ENCODE data around the gene CTSK.
"Not testable (repeated sequence)": the region's sequence is repeated elsewhere in the genome, so short reads cannot be mapped to it uniquely, and the experiment has no call there.

The CTSK gene

GRCh38 chr1:150775931-150776505 is 32.0 kb downstream of the CTSK start:
- H3K27me3 ChIP-seq (ENCODE audit: insufficient read depth, low read length); H3K27ac ChIP-seq (ENCODE audit: low read length); H3K36me3 ChIP-seq (ENCODE audit: insufficient read depth, low read depth, low read length); H3K9me3 ChIP-seq (ENCODE audit: insufficient read depth, low read depth, low read length); H3K9ac ChIP-seq (ENCODE audit: low read depth, low read length); H3K4me3 ChIP-seq (ENCODE audit: low read length); H3K4me1 ChIP-seq (ENCODE audit: insufficient read depth, low read length): not testable (repeated sequence)

- Histone ChIP-seq H3K4me3 (ENCODE audit: low read length) (no peak overlapping the region), H3K4me1 (ENCODE audit: insufficient read depth, low read length) (no peaks in the 10 kb centered on the region), H3K27me3 (ENCODE audit: insufficient read depth, low read length) (no peaks in the 10 kb centered on the region), H3K9ac (ENCODE audit: low read depth, low read length) (no peak overlapping the region), H3K36me3 (ENCODE audit: insufficient read depth, low read depth, low read length) (no peaks in the 10 kb centered on the region), H3K27ac (ENCODE audit: low read length) (no peak overlapping the region), H3K9me3 (ENCODE audit: insufficient read depth, low read depth, low read length) (peaks cover 5% of the 10 kb centered on the region; the same call in 1 of the 2 replicates)
Measured at GRCh38 chr1:150775276-150775675, 32.8 kb downstream of the CTSK start.

- H3K4me1 ChIP-seq (ENCODE audit: insufficient read depth, low read length) = no peaks in the 10 kb centered on the region
- H3K9me3 ChIP-seq (ENCODE audit: insufficient read depth, low read depth, low read length) = no peaks in the 10 kb centered on the region
- no peaks in the 10 kb centered on the region for H3K36me3 ChIP-seq (ENCODE audit: insufficient read depth, low read depth, low read length)
- no peak overlapping the region for H3K9ac ChIP-seq (ENCODE audit: low read depth, low read length)
- no peak overlapping the region for H3K4me3 ChIP-seq (ENCODE audit: low read length)
- no peaks in the 10 kb centered on the region for H3K27me3 ChIP-seq (ENCODE audit: insufficient read depth, low read length)
- no peak overlapping the region for H3K27ac ChIP-seq (ENCODE audit: low read length)
Measured at GRCh38 chr1:150772326-150772725, 35.7 kb downstream of the CTSK start.

GRCh38 chr1:150767704-150768103 is 40.4 kb downstream of the CTSK start:
- not testable (repeated sequence) for H3K9ac ChIP-seq (ENCODE audit: low read depth, low read length); H3K36me3 ChIP-seq (ENCODE audit: insufficient read depth, low read depth, low read length); H3K4me1 ChIP-seq (ENCODE audit: insufficient read depth, low read length); H3K9me3 ChIP-seq (ENCODE audit: insufficient read depth, low read depth, low read length); H3K27ac ChIP-seq (ENCODE audit: low read length); H3K27me3 ChIP-seq (ENCODE audit: insufficient read depth, low read length); H3K4me3 ChIP-seq (ENCODE audit: low read length)

- not testable (repeated sequence) for H3K9ac ChIP-seq (ENCODE audit: low read depth, low read length); H3K9me3 ChIP-seq (ENCODE audit: insufficient read depth, low read depth, low read length); H3K4me1 ChIP-seq (ENCODE audit: insufficient read depth, low read length); H3K27me3 ChIP-seq (ENCODE audit: insufficient read depth, low read length); H3K27ac ChIP-seq (ENCODE audit: low read length); H3K36me3 ChIP-seq (ENCODE audit: insufficient read depth, low read depth, low read length); H3K4me3 ChIP-seq (ENCODE audit: low read length)
Measured at GRCh38 chr1:150765977-150766301, 42.1 kb downstream of the CTSK start.

- 0 out of 2 replicates have a peak, but pooled peaks cover under 1% of the 10 kb centered on the region for H3K9me3 ChIP-seq (ENCODE audit: insufficient read depth, low read depth, low read length)
- H3K36me3 ChIP-seq (ENCODE audit: insufficient read depth, low read depth, low read length) = no peaks in the 10 kb centered on the region
- no peaks in the 10 kb centered on the region for H3K4me1 ChIP-seq (ENCODE audit: insufficient read depth, low read length)
- no peak within 1 kb of the TSS for H3K9ac ChIP-seq (ENCODE audit: low read depth, low read length)
- no peak within 1 kb of the TSS for H3K27ac ChIP-seq (ENCODE audit: low read length)
- H3K27me3 ChIP-seq (ENCODE audit: insufficient read depth, low read length) = no peaks in the 10 kb centered on the region
- H3K4me3 ChIP-seq (ENCODE audit: low read length) = no peak within 1 kb of the TSS
Measured at GRCh38 chr1:150765296-150765976, 42.6 kb downstream of the CTSK start, which contains the start of gene CTSS. TSS of gene CTSS (minus strand) at chr1:150765778. CDS start at chr1:150764763, 1,015 bp downstream.

- no peak overlapping the region for H3K9ac ChIP-seq (ENCODE audit: low read depth, low read length)
- no peaks in the 10 kb centered on the region for H3K4me1 ChIP-seq (ENCODE audit: insufficient read depth, low read length)
- H3K4me3 ChIP-seq (ENCODE audit: low read length) = no peak overlapping the region
- peaks cover 3% of the 10 kb centered on the region; the same call in 1 of the 2 replicates for H3K9me3 ChIP-seq (ENCODE audit: insufficient read depth, low read depth, low read length)
- H3K36me3 ChIP-seq (ENCODE audit: insufficient read depth, low read depth, low read length) = no peaks in the 10 kb centered on the region
- no peaks in the 10 kb centered on the region for H3K27me3 ChIP-seq (ENCODE audit: insufficient read depth, low read length)
- H3K27ac ChIP-seq (ENCODE audit: low read length) = no peak overlapping the region
Measured at GRCh38 chr1:150764617-150765101, 43.4 kb downstream of the CTSK start.

- H3K4me3 ChIP-seq (ENCODE audit: low read length) = no peak overlapping the region
- no peaks in the 10 kb centered on the region for H3K27me3 ChIP-seq (ENCODE audit: insufficient read depth, low read length)
- H3K27ac ChIP-seq (ENCODE audit: low read length) = no peak overlapping the region
- no peak overlapping the region for H3K9ac ChIP-seq (ENCODE audit: low read depth, low read length)
- no peaks in the 10 kb centered on the region for H3K36me3 ChIP-seq (ENCODE audit: insufficient read depth, low read depth, low read length)
- peaks cover 3% of the 10 kb centered on the region; the same call in 1 of the 2 replicates for H3K9me3 ChIP-seq (ENCODE audit: insufficient read depth, low read depth, low read length)
- no peaks in the 10 kb centered on the region for H3K4me1 ChIP-seq (ENCODE audit: insufficient read depth, low read length)
Measured at GRCh38 chr1:150763018-150763417, 45.0 kb downstream of the CTSK start.

GRCh38 chr1:150762552-150762951 is 45.5 kb downstream of the CTSK start:
- Histone ChIP-seq H3K27me3 (ENCODE audit: insufficient read depth, low read length) (no peaks in the 10 kb centered on the region), H3K4me1 (ENCODE audit: insufficient read depth, low read length) (no peaks in the 10 kb centered on the region), H3K27ac (ENCODE audit: low read length) (no peak overlapping the region), H3K36me3 (ENCODE audit: insufficient read depth, low read depth, low read length) (no peaks in the 10 kb centered on the region), H3K4me3 (ENCODE audit: low read length) (no peak overlapping the region), H3K9ac (ENCODE audit: low read depth, low read length) (no peak overlapping the region), H3K9me3 (ENCODE audit: insufficient read depth, low read depth, low read length) (peaks cover 3% of the 10 kb centered on the region; the same call in 1 of the 2 replicates)

- H3K36me3 ChIP-seq (ENCODE audit: insufficient read depth, low read depth, low read length) = no peaks in the 10 kb centered on the region
- H3K4me1 ChIP-seq (ENCODE audit: insufficient read depth, low read length) = no peaks in the 10 kb centered on the region
Measured at GRCh38 chr1:150761801-150762200, 46.3 kb downstream of the CTSK start.

GRCh38 chr1:150760013-150760412 is 48.0 kb downstream of the CTSK start:
- Histone ChIP-seq H3K4me1 (ENCODE audit: insufficient read depth, low read length) (no peaks in the 10 kb centered on the region), H3K9me3 (ENCODE audit: insufficient read depth, low read depth, low read length) (peaks cover 3% of the 10 kb centered on the region; the same call in 1 of the 2 replicates), H3K9ac (ENCODE audit: low read depth, low read length) (no peak overlapping the region), H3K27me3 (ENCODE audit: insufficient read depth, low read length) (no peaks in the 10 kb centered on the region), H3K4me3 (ENCODE audit: low read length) (no peak overlapping the region), H3K27ac (ENCODE audit: low read length) (no peak overlapping the region), H3K36me3 (ENCODE audit: insufficient read depth, low read depth, low read length) (no peaks in the 10 kb centered on the region)

More at GRCh38 chr1:150761801-150762200, 46.3 kb downstream of the CTSK start:
- H3K9ac ChIP-seq (ENCODE audit: low read depth, low read length) = no peak overlapping the region
- peaks cover 3% of the 10 kb centered on the region; the same call in 1 of the 2 replicates for H3K9me3 ChIP-seq (ENCODE audit: insufficient read depth, low read depth, low read length)
- no peaks in the 10 kb centered on the region for H3K27me3 ChIP-seq (ENCODE audit: insufficient read depth, low read length)
- no peak overlapping the region for H3K4me3 ChIP-seq (ENCODE audit: low read length)
- no peak overlapping the region for H3K27ac ChIP-seq (ENCODE audit: low read length)

- Histone ChIP-seq H3K9me3 (ENCODE audit: insufficient read depth, low read depth, low read length) (no peaks in the 10 kb centered on the region), H3K4me3 (ENCODE audit: low read length) (no peak overlapping the region), H3K9ac (ENCODE audit: low read depth, low read length) (no peak overlapping the region), H3K27ac (ENCODE audit: low read length) (no peak overlapping the region), H3K27me3 (ENCODE audit: insufficient read depth, low read length) (no peaks in the 10 kb centered on the region), H3K4me1 (ENCODE audit: insufficient read depth, low read length) (no peaks in the 10 kb centered on the region), H3K36me3 (ENCODE audit: insufficient read depth, low read depth, low read length) (no peaks in the 10 kb centered on the region)
Measured at GRCh38 chr1:150753416-150753815, 54.6 kb downstream of the CTSK start.
